T-helper 2 cell treated with Interferon-gamma antibody and Interleukin-4, amounts not matched to agents 100 ng/mL and 5 ng/mL, for 36 hours (primary cell): ENCODE results near the gene DLK2. TPM values are rescaled to one million over a fixed set of nuclear protein-coding genes. Genes with fewer than 3 reads are reported as not detected.
"Not testable (repeated sequence)": the region's sequence is repeated elsewhere in the genome, so short reads cannot be mapped to it uniquely, and the experiment has no call there.

Experiments
- intact Hi-C: fragments of 100-400 bp; cut with micrococcal nuclease; formaldehyde crosslinking; loops from one replicate; pipeline ENCODE4 v1.15.1; 2023
- total RNA-seq: library from RNA; stranded (reverse); gene quantifications from 2 replicates; pipeline ENCODE4 v1.2.3, GENCODE V29; 2022

DLK2 gene
- total RNA-seq, 1 donor from 2014 or later, result 0.20 TPM

GRCh38 chr6:43428874-43429273, 26.5 kb downstream of the DLK2 start:
- intact Hi-C loops, result loop anchor here (2.0 kb wide), 1 partner anchor 26 kb away; the partner anchor contains the start of gene DLK2

- intact Hi-C loops, result loop anchor here (2.0 kb wide), 1 partner anchor 27 kb away; the partner anchor contains the start of gene DLK2
Observed at GRCh38 chr6:43428112-43428570, 27.2 kb downstream of the DLK2 start.

GRCh38 chr6:43427406-43428111, 27.8 kb downstream of the DLK2 start, which contains the start of gene ABCC10:
Gene ABCC10, plus strand, starts transcription at chr6:43427541. Its CDS starts 438 bp downstream, at chr6:43427979.
- intact Hi-C loops, result loop anchor here (1.0 to 2.0 kb wide), 9 partner anchors 27 to 257 kb away; partner anchors contain the start of genes DLK2, POLH, POLR1C and SRF

- intact Hi-C loops, result loop anchor here (1.0 to 2.0 kb wide), 8 partner anchors 44 to 256 kb away; partner anchors contain the start of genes POLH, POLR1C, SRF and TJAP1
Observed at GRCh38 chr6:43426928-43427405, 28.4 kb downstream of the DLK2 start.

GRCh38 chr6:43425083-43425482, 30.3 kb downstream of the DLK2 start:
- intact Hi-C loops, result not testable (repeated sequence)

- intact Hi-C loops, result no loop called here
Observed at GRCh38 chr6:43421831-43422230, 33.5 kb downstream of the DLK2 start.

- intact Hi-C loops, result no loop called here
Observed at GRCh38 chr6:43420012-43420709, 35.2 kb downstream of the DLK2 start.

- intact Hi-C loops, result no loop called here
Observed at GRCh38 chr6:43416935-43417334, 38.4 kb downstream of the DLK2 start.

GRCh38 chr6:43415275-43415674, 40.1 kb downstream of the DLK2 start:
- intact Hi-C loops, result not testable (repeated sequence)

- intact Hi-C loops, result no loop called here
Observed at GRCh38 chr6:43413002-43413401, 42.3 kb downstream of the DLK2 start.

GRCh38 chr6:43412541-43412940, 42.8 kb downstream of the DLK2 start:
- intact Hi-C loops, result no loop called here

- intact Hi-C loops, result not testable (repeated sequence)
Observed at GRCh38 chr6:43410776-43411175, 44.6 kb downstream of the DLK2 start.

- intact Hi-C loops, result no loop called here
Observed at GRCh38 chr6:43408259-43408658, 47.1 kb downstream of the DLK2 start.

- intact Hi-C loops, result no loop called here
Observed at GRCh38 chr6:43407296-43407695, 48.1 kb downstream of the DLK2 start.

- intact Hi-C loops, result no loop called here
Observed at GRCh38 chr6:43405354-43405753, 50.0 kb downstream of the DLK2 start.

GRCh38 chr6:43402820-43403219, 52.5 kb downstream of the DLK2 start:
- intact Hi-C loops, result no loop called here

- intact Hi-C loops, result no loop called here
Observed at GRCh38 chr6:43401730-43402129, 53.6 kb downstream of the DLK2 start.

Other genes with a start within 250 kb of the DLK2 start
- gene DNPH1, start 226.1 kb downstream of the DLK2 start, total RNA-seq, result 43.9 and 45.7 TPM in 2 replicates
- 0.18 and 0.20 TPM in 2 replicates for gene TTBK1, start 212.1 kb downstream of the DLK2 start, total RNA-seq
- not detected in 2 replicates for gene SLC22A7, start 157.3 kb downstream of the DLK2 start, total RNA-seq
- gene CRIP3, start 146.7 kb downstream of the DLK2 start, total RNA-seq, result 0.23 and 0.34 TPM in 2 replicates
- gene ZNF318, start 85.9 kb downstream of the DLK2 start, total RNA-seq, result 12.1 and 12.2 TPM in 2 replicates
- 51.6 and 52.1 TPM in 2 replicates for gene ABCC10, start 28.0 kb downstream of the DLK2 start, total RNA-seq
- gene TJAP1, start 22.0 kb upstream of the DLK2 start, total RNA-seq, result 31.3 and 36.2 TPM in 2 replicates
- gene LRRC73, start 54.8 kb upstream of the DLK2 start, total RNA-seq, result 0.16 and 0.32 TPM in 2 replicates
- gene YIPF3, start 61.4 kb upstream of the DLK2 start, total RNA-seq, result 59.9 and 65.0 TPM in 2 replicates
- gene POLR1C, start 61.5 kb upstream of the DLK2 start, total RNA-seq, result 42.2 and 43.6 TPM in 2 replicates
- 77.8 and 93.5 TPM in 2 replicates for gene XPO5, start 120.5 kb upstream of the DLK2 start, total RNA-seq
- 58.5 and 65.2 TPM in 2 replicates for gene POLH, start 120.6 kb upstream of the DLK2 start, total RNA-seq
- gene GTPBP2, start 173.7 kb upstream of the DLK2 start, total RNA-seq, result 90.8 and 93.0 TPM in 2 replicates
- 39.5 and 40.1 TPM in 2 replicates for gene MAD2L1BP, start 180.3 kb upstream of the DLK2 start, total RNA-seq
- gene RSPH9, start 189.5 kb upstream of the DLK2 start, total RNA-seq, result 0.11 TPM in 1 of 2 replicates, not detected in the other
- gene MRPS18A, start 232.2 kb upstream of the DLK2 start, total RNA-seq, result 37.4 and 38.6 TPM in 2 replicates